Esophagus mucosa (tissue), 1 donor: ENCODE results near the gene USP31. TPM values are rescaled to one million over a fixed set of nuclear protein-coding genes. Genes with fewer than 3 reads are reported as not detected.
A peak's percentile ranks its signal among the peaks of the same experiment; 100 is the strongest.
"Not testable (repeated sequence)": the region's sequence is repeated elsewhere in the genome, so short reads cannot be mapped to it uniquely, and the experiment has no call there.

Experiments used
- ATAC-seq: fragments of 200-7000 bp; cut with Tn5 transposase; one replicate; pipeline ENCODE4 v1.9.1; 2020
- total RNA-seq: library from RNA; stranded (reverse); gene quantifications from one replicate; pipeline ENCODE4 v1.2.4, GENCODE V29; 2023
- donor health status: DM: yes; HTN: yes; CAD: no.

USP31 gene
- total RNA-seq, 1 donor from 2014 or later = 8.7 TPM

DNA sequence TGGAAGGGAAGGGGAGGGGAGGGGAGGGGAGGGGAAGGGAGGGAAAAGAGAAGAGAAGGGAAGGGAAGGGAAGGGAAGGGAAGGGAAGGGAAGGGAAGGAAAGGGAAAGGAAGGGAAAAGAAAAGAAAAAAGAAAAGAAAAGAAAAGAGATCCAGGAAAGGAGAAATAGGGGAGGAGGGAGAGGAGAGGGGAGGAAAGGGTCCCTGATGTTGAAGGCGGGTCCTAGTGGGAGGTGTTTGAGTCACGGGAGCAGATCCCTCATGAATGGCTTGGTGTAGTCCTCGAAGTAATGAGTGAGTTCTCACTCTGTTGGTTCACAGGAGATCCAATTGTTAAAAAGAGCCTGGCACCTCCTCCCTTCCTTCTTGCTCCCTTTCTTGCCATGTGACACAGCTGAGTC lies 6.9 kb upstream of the USP31 start:
- ATAC-seq = no peak

DNA sequence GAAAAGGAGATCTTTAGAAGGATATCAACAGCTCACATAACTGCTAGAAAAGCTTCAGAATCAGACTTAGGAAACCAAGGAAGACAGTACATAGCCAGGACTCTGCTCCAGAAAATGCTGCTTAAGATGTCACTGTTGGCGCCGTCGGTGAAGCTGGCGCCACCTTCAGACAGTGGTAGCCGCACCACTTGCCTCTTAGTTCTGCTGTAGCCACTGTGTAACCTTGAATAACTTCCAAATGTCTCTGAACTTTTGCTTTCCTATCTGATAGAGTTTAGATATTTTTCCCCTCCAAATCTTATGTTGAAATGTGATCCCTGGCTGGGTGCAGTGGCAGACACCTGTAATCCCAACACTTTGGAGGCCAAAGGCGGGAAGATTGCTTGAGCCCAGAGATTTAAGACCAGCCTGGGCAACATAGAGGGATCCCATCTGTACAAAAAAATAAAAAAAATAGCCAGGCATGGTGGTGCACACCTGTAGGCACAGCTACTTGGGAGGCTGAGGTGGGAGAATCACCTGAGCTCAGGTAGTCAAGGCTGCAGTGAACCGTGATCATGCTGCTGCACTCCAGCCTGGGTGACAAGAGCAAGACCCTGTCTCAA lies 6.3 kb upstream of the USP31 start:
- no peak for ATAC-seq

DNA sequence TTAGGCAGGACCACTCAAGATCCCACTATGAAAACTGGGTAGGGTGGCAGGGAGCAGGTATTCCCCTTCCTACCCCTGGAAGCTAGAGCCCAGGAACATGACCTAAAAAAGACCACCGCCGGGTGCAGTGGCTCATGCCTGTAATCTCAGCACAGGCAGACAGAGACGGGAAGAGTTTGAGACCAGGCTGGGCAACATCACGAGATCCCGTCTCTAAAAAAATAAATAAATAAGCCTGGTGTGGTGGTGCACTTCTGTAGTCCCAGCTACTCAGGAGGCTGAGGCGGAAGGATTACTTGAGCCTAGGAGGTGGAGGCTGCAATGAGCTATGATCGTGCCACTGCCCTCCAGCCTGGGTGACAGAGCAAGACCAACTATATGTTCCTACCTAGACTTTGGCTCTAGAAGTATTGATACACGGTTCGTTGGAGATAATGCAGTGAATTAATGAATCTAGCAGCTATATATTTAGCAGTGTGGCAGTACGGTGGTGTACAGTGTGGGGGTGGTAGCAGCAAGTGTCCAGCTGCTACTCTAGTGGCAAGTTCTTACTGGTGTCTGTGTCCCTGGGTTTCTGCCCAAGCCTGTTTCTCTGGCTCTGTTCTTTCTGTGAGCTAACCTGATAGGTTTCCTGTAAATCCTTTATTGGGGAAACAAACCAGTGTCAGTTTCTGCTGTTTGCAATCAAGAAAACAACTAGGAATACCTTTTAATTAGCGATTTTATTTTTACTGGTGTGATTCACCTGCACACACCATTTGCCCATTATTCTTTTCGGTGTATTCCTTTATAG lies 3.3 kb upstream of the USP31 start:
- peak; percentile 42 for ATAC-seq

DNA sequence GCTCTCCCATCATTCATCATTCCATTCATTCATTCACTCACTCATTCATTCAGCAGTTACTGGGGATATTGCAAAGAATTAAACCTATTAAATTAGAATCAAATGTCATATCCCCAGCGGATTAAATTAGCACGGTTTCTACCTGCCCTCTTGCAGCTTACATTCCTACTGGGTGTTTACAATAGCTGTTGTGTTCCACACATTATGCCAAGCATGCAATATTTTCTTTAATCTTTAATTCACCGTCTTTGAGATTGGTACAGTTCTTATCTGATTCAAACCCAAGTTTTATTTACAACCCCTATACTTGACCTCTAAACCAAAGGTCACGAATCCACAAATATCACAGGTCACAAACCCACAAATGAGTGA lies 727 bp upstream of the USP31 start:
- no peak for ATAC-seq

DNA sequence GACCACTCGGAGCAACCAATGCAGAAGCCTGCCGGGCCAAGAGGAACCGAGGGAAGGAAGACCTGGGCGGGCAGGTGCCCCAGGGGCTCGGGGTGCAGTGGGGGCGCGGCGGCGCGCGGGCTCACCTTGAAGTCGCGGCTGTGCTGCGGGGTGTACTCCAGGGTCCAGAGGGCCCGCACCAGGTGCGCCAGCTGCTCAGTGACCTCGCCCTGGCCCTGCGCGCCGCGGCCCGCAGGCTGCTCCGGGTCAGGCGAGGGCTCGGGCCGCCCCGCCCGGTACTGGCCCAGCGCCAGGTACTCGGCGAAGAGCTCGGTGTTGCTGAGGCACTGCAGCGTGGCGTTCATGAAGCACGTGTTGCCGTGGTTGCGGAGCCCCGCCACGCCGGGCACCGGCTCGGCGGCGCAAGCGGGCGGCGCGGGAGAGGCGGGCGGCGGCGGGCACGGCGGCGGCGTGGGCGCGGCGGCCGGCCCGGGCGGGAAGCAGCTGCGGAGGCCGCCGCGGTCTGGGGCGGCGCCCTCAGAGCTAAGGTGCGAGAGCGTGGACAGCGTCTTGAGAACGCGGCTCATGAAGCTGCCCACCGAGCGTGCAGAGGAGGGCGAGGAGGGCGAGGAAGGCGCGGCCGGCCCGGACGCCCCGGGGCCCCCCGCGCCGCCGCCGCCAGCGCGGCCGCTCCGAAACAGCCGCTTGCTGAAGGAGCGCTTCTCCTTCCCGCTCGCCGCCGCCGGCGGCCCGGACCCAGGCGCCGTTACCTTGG lies 562 bp downstream of the USP31 start:
- peak; percentile 65 for ATAC-seq

DNA sequence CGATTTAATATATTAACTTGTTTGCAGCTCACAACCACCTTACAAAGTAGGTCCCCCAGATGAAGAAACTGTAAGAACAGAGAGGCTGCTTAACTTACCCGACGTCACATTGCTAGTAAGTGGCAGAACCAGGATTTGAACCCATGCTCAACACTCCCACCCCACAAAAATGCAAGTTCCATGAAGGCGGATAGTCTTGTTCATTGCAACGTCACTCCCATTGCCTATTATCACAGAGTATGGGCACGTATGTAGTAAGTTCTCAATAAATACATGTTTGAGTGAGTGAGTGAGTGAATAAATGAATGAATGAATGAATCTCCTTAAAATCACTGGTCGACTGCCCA lies 1.1 kb downstream of the USP31 start:
- no peak for ATAC-seq

DNA sequence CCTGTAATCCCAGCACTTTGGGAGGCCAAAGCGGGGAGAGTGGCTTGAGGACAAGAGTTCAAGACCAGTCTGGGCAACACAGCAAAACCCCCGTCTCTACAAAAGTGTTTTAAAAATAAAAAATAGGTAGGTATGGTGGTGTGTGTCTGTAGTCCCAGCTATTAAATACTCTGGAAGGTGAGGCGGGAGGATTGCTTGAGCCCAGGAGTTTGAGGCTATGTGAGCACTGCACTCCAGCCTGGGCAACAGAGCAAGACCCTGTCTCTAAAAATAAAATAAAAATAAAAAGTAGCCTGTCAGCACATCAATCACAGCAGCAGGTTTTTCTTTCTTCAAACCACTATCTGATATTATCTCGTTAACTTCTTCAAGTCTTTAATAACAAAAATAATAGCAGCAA lies 1.6 kb downstream of the USP31 start:
- ATAC-seq = no peak

DNA sequence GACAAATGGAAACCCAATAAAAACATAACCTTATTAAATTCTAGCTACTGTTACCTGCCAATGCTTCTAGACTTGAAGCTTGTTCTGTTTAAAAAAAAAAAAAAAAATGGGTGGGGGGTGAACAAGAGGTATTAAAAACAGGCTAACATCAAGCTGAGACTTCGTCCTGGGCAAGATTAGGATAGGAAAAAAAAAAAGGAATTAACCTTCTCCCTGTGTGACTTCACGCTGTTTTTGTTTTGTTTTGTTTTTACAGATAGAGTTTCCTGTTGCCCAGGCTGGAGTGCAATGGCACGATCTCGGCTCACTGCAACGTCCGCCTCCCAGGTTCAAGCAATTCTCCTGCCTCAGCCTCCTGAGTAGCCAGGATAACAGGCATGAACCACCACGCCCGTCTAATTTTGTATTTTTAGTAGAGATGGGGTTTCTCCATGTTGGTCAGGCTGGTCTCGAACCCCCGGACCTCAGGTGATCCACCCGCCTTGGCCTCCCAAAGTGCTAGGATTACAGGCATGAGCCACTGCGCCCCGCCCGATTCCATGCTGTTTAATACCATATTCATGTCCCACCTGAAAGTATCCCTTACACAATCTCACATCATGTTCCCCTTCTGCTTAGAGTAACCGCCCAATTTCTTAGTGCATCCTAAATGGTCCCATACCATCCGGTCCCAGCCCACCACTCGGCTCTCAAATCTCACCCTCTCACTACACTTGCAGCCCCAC lies 2.2 kb downstream of the USP31 start:
- no peak for ATAC-seq

DNA sequence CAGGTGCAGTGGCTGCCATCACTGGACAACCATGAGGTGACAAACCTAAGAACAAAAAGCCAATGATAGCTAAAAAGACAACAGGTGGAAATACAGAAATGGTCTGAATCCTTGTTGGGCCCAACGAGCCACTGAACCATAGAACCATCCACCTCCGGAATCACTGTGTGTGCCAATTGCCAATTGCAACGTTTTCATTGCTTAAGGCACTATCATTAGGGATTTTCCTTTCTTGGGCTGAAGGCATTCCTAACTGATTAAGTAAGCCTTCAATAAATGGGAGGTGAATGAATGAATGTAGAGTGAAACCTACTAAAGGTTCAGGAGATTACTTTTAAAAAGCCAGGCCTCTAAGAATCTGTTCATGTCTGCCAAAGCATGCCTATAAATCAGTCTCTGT lies 3.6 kb downstream of the USP31 start:
- ATAC-seq = no peak

DNA sequence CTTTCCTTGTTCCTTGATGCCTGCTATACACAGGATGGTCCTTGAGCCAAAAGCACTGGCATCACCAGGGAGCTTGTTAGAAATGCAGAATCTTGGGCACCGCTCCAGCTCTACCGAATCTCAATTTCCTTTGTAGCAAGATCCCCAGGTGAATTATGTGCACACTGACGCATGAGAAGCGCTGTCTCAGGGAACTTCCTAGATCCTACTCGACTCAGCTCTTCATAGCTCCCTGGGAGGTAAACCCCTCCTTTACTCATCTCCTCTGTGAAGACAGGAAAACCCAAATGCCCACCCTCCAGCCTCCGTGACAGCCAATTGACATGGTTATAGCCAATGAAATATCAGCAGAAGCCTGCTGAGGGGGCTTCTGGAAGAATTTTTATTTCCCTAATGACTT lies 4.1 kb downstream of the USP31 start:
- ATAC-seq = no peak

DNA sequence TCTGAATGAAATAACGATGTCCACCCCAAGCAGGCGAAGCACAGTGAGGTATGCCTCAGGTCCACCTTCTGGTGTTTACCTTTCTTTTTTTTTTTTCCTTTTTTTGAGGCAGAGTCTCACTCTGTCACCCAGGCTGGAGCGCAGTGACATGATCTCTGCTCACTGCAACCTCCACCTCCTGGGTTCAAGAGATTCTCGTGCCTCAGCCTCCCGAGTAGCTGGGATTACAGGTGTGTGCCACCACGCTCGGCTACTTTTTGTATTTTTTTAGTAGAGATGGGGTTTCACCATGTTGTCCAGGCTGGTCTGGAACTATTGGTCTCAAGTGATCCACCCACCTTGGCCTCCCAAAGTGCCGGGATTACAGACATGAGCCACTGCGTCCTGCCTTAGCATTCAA lies 4.9 kb downstream of the USP31 start:
- not testable (repeated sequence) for ATAC-seq

DNA sequence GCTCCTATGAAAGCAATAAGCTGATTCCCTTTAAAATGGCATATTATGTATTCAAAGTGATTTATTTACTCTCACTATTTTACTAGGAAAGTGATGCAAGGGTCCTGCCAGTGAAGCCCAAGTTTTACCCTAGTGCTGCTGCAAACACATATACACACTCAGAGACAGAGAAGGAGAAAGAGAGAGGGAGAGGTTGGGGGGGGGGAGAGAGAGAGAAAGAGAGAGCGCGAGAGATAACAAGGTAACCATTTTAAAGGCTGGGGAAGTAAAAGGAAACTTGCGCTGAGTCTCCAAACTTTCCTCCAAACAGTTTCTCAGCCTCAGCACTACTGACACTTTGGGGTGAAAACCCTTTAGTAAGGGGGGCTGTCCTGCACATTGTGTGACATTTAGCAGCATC lies 5.9 kb downstream of the USP31 start:
- no peak for ATAC-seq

DNA sequence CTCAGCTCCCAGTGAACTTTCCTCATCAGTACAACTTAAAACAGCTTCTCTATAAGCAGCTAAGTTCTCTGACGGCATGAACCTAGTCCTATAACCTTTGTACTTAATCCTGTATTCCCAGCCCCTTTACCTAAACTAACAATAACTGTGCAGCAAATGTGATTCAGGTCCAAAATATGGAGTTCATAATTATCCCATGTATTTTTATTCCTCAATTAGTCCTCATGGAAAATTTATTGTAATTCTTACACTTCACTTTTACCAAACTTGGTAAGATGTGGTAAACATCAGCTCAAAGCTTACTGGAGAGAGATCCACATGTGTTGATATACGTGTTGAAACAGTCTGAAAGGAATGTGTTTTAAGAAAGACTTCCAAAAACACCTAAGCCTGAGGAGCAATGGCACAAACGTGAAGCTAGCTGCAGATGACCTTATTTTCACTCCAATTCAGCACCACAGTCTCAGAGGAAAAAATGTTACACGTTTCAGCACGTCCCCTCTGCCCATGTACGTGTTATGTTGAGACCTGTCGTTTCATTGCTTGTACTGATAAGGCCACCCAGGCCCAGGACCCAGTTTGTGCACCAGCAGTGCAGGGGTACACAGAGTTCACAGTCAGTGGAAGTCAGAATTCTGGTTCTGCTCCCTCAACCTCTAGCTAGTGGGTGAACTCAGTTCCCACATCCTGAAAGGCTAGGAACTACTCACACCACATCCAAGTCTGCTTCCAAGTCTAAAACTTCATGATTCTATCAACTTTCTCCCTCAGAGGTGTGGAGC lies 7.1 kb downstream of the USP31 start:
- peak; percentile 73 for ATAC-seq

DNA sequence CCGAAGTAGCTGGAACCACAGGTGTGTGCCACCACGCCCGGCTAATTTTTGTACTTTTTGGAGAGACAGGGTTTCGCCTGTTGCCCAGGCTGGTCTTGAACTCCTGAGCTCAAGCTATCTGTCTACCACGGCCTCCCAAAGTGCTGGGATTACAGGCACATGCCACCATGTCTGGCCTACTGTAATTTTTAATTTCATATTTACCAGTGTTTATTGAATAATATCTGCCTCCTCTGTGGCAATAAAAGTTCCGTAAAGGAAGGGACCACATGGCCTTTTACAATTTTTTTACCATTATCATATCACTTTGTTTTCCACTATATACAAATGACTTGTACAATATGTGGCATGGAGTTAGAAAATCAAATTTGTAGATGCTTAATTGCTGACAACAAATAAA lies 7.8 kb downstream of the USP31 start:
- no peak for ATAC-seq

DNA sequence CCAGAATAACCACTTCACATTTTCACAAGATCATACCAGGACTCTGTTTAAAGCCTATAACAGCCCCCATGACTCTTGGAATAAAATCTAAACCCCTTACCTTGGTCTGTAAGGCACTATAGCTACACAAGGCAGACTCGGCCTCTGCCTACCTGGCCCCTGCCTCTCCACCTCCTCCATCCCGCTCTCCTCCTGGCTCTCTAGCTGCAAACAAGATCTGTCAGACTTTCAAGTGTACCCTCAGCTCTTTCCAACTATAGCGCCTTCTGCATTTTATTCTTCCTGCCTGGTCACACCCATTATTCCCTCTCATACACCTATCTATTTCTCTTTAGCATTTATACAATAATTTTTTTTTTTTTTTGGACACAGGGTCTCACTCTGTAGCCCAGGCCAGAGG lies 8.2 kb downstream of the USP31 start:
- ATAC-seq = no peak

DNA sequence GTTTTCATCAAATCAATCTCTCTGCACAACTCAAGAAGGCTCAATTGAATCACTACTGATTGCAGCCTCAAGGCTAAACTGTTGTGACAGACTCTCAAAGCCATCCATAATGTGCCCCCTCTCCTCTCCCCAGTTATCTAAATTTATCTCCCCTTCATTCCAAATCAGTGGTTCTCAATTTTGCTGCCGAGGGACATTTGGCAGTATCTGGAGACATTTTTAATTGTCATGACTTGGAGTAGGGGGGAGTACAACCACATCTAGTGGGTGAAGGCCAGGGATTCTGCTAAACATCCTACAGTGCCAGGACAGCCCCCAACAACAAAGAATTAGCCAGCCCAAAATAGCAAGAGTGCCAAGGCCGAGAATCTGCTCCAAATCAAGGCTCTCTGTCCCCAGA lies 9.1 kb downstream of the USP31 start:
- ATAC-seq = no peak

DNA sequence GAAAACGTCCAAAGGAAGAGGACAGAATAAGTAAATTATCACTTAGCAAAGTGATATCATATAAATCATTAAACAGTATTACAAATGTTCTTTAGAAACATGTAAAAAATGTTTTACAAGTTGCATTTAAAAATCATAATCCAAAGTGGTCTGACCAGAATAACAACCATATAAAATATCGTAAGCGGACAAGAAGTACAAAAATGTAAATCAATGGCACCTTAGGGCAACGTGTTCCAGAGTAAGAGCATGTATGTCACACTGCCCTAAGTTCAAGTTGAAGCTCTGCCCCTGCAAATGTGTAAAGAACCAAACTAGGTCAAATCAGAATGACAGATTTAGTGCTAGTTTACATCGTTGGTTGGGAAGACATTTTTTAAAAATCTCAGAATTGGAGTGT lies 11.4 kb downstream of the USP31 start:
- no peak for ATAC-seq

DNA sequence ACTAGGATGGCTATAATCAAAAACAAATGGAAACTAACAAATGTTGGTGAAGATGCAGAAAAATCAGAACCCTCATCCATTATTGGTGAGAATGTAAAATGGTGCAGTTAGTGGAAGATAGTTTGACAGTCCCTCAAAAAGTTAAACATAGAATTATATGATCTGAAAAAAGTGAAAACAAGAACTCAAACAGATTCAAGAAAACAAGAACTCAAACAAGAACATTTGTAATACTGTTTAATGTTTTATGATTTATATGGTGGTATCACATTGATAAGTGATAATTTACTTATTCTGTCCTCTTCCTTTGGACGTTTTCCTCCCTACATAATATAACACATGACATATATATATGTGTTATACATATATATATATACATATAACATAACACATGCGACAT lies 12.0 kb downstream of the USP31 start:
- ATAC-seq = no peak

DNA sequence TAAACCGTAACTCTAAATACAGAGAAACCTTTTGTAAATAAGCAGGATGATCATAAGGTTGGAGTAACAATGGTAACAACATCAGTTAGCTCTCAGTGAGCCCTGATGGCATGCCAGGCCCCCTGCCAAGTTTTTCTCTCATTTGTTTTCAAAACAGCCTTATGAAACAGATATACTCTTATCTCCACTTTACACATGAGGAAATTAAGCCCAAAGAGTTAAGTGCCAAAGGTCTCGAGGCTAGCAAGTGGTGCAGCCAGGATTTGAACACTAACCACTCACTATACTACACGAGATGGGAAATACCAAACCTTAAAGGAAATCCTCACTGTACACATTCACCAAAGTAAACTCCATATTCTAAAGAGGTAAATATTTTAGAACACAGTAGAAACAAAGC lies 15.0 kb downstream of the USP31 start:
- no peak for ATAC-seq

DNA sequence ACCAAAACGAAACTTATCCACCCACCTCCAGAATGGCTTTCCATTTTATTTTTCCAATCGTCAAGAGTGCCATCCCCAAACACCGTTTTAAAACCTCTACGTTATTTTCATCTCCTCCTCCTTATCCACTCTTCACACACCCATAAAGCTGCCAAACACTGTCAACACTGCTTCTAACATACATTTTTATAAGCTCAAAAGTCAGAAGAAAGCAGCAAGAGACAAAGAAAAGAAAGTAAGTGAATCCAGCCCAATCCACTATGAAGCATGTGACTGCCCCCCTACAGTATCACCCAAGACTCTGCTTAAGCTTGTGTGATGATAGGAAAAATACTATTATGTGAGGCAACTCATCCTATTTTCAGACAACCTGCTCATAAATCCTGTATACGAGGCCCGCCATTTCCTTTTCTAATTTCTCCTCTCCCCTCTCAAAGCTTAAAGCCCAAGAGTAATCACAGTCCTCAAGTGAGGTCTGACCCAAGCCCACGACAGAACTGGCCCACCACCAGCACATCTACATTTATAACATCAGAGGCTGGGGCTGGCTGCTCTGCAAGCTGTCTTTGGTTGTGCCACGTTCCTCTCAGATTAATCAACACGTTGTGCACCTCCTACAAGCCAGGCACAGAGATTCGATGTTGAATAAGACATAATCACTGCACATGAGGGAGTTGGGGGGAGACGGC lies 16.3 kb downstream of the USP31 start:
- ATAC-seq = no peak

DNA sequence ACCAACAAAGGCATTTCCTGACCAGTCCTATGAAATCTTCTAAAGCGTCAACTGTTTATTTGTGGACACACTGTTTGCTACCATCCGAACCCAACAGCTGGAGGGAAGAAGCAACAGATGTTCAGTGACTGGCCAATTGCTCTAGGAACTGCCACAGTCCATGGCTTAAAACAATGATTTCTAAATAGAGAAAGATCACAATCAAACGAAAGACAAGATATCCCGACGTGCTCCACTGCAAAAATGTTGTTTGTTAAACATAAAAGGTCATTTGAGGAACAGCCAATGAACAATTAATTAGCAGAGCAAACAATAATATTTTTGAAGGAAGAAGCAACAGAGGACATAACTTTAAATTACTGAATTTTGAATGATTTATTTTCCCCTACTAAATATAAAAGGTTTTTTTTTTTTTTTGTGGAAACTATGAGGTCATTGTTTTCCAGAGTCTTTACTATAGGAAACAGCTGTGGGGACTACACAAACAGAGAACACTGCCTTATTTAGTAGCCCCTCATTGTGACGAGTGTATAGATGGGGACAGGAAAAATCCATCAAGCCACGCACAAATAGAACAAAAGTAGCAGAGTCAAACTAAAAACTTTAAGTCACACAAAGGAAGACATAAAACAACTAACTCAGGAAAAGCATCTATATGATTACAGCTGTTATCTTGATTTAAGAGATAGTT lies 17.2 kb downstream of the USP31 start:
- peak; percentile 28 for ATAC-seq
